GM18909 (cell line): ENCODE results near the gene FAR1.
A peak's percentile ranks its signal among the peaks of the same experiment; 100 is the strongest.

Experiments used
- ATAC-seq: cut with Tn5 transposase; IDR thresholded peaks from one replicate; pipeline ENCODE4 v1.9.1; 2021; ENCODE audit warnings: mild to moderate bottlenecking; ENCODE audit not compliant: unreplicated experiment, poor library complexity

The FAR1 gene

GRCh38 chr11:13669544-13670488, 1.3 kb downstream of the FAR1 start:
- no peak for ATAC-seq

- ATAC-seq = no peak
Measured at GRCh38 chr11:13672576-13673210, 4.2 kb downstream of the FAR1 start.

- ATAC-seq = no peak
Measured at GRCh38 chr11:13674799-13675509, 6.5 kb downstream of the FAR1 start.

- ATAC-seq = no peak
Measured at GRCh38 chr11:13676576-13676975, 8.1 kb downstream of the FAR1 start.

GRCh38 chr11:13679768-13680167, 11.3 kb downstream of the FAR1 start:
- no peak for ATAC-seq

GRCh38 chr11:13680501-13681264, 12.2 kb downstream of the FAR1 start:
- peak; percentile 89 for ATAC-seq

- ATAC-seq = no peak
Measured at GRCh38 chr11:13681446-13681845, 13.0 kb downstream of the FAR1 start.

- ATAC-seq = no peak
Measured at GRCh38 chr11:13682212-13682611, 13.7 kb downstream of the FAR1 start.

GRCh38 chr11:13685461-13686108, 17.1 kb downstream of the FAR1 start:
- ATAC-seq = no peak

- ATAC-seq = no peak
Measured at GRCh38 chr11:13686776-13687175, 18.3 kb downstream of the FAR1 start.

- no peak for ATAC-seq
Measured at GRCh38 chr11:13687271-13687670, 18.8 kb downstream of the FAR1 start.

GRCh38 chr11:13691286-13691899, 22.9 kb downstream of the FAR1 start:
- no peak for ATAC-seq

- no peak for ATAC-seq
Measured at GRCh38 chr11:13692172-13692571, 23.7 kb downstream of the FAR1 start.

GRCh38 chr11:13694115-13694514, 25.6 kb downstream of the FAR1 start:
- no peak for ATAC-seq

GRCh38 chr11:13695886-13696285, 27.4 kb downstream of the FAR1 start:
- no peak for ATAC-seq

GRCh38 chr11:13697710-13698109, 29.2 kb downstream of the FAR1 start:
- ATAC-seq = no peak

GRCh38 chr11:13698132-13698531, 29.7 kb downstream of the FAR1 start:
- ATAC-seq = no peak

- ATAC-seq = no peak
Measured at GRCh38 chr11:13699041-13699440, 30.6 kb downstream of the FAR1 start.

- no peak for ATAC-seq
Measured at GRCh38 chr11:13699870-13700269, 31.4 kb downstream of the FAR1 start.
